GM19467 (cell line): ENCODE data around the gene ZNF775.
A peak's percentile ranks its signal among the peaks of the same experiment; 100 is the strongest.

Experiments
- ATAC-seq: cut with Tn5 transposase; IDR thresholded peaks from one replicate; pipeline ENCODE4 v1.9.1; 2021; ENCODE audit warnings: mild to moderate bottlenecking, moderate library complexity; ENCODE audit not compliant: unreplicated experiment

Gene ZNF775

DNA sequence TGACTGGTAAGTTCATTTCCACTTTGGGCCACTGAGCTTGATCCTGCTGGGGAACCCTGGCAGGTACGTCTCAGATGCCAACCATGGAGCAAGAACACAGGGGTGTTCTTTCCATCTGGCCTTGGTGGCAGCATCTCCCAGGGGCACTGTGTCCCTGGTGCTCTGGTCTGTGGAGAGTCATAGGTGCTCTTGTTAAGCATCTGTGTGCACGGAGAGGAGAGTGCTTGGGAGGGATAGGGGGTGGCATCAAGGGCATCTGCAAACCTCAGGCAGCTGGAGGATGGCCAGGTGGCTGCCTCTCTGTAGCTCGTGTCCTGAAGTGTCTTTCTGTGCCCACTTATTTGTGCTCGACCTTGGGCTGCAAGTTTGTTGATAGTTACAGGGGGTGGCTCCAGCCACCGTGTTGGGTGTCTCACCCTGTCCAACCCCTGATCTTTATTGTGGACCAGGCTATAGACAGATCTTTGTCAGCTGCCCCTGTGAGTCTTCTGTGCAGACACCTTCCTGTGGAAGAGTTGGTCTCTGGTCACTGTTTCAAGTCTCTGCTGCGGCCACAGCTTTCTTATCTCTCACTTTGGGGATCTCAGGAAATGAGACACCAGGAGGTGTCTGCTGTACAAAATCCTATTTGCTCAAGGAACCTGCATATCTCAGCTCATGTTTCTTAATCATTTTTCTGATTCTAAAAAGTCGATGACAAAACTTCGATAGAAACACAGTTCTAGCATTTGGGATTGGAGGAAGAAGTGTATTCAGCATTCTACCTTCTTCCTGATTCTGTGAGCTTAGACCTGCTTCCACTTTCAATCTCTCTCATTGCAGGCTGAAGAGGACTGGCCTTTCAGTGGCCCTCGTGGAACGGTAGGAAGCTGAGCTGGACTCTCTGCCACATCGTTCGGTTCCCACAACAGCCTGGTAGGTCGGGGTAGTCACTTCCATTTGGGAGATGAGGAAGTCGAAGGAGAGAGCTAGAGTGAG is 54.1 kb downstream of the ZNF775 start:
- peak; percentile 28 for ATAC-seq

DNA sequence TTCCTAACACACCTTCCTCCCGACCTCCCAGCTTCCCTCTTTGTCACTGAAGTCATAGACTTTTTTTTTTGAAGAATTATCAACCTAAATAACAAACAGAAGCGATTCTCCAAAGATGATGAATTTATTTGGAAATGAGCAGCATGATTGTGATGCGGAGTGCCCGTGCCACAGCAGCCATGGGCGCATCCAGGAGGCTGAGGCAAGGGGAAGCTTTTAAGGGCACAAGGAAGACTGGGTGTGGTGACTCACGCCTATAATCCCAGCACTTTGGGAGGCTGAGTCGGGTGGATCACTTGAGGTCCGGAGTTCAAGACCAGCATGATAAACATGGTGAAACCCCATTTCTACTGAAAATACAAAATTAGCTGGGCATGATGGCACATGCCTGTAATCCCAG is 55.1 kb downstream of the ZNF775 start:
- no peak for ATAC-seq

DNA sequence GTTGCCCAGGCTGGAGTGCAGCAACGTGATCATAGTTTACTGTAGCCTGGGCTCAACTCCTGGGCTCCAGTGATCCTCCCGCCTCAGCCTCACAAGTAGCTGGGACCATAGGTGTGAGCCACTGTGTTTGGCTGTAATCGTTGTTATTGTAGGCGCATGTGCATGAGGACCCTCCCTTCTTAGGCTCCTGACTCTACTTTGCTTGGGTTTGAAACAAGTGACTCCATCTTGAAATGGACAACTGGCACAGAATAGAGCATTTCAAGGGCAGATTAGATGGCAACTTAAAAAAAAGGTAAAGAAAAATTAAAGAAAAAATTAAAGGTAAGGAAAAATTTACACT is 55.9 kb downstream of the ZNF775 start:
- ATAC-seq, result no peak

DNA sequence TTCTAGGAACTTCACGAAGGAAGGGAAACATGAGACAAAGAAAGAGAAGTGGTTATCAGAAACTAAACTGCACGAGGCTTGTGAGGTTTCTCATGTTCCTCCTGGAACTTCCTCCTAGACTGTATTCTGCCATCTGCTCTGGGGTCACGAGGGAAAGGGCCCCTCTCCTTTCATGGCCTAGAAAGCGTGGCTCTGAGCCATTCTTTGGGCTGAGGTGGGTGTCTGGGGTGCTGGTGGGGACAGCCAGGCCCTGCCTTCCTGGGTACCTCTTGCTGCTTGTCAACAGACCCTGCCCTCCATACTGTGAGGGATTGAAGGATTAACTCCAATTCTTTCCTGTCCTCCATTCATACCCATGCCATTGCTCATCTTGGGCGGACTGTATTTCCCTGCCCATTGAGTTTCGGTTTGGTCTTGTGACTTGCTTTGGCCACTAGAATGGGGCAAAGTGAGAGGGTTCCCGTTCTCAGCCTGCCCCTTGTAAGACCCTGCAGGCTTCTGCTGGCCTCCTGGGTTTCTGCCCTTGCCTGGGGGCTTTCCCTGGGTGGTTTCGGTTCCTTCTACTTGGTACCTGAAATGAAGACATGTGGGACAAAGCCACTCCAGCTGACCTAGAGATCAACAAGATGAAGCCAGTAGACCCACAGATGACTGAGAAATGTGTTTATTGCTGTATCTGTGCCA is 56.4 kb downstream of the ZNF775 start:
- ATAC-seq, result peak; percentile 89

DNA sequence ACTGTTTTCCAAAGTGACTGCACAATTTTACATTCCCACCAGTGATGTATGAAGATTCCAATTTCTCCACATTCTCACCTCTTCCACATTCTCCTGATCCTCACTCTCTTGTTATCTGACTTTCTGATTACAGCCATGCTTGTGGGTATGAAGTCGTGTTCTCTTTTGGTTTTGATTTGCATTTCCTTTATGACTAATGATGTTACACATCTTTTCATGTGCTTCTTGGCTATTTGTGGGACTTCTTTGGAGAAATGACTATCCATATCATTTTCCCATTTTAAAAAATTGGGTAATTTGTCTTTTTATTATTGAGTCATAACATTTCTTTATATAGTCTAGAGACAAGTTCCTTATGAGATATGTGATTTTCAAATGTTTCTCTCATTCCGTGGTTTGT is 60.8 kb downstream of the ZNF775 start:
- ATAC-seq, result no peak

DNA sequence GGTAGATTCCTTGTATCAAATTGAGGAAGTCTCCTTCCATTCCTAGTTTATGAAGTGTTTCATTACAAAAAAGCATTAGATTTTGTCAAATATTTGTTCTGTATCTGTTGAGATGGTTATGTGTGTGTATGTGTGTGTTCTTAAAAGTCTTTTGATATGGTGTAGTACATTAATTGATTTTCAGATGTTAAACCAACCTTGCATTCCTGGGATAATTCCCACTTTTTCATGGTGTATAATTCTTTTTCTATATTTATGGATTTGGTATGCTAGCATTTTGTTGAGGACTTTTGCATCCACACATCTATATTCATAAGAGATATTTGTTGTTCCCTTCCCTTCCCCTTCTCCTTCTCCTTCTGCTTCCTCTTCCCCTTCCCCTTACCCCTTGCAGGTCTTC is 62.4 kb downstream of the ZNF775 start:
- no peak for ATAC-seq

DNA sequence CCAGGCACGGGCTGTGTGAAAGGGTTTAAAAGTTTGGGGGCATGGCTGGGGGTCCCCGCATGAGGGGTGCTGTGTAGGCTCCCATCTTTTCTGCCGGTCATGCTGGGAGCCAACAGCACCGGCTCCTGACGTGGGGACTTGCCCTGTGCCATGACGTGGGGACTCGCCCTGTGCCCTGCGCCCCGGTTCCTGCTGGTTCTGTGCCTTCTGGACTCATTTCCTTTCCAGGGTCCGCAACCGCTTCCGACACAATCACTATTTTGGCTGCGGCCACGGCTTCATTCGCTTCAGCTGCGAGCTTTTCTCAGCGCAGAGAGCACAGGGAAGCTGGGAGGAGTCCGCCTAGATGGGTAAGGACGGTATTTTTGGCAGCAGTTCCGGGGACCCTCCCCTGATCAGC is 63.7 kb downstream of the ZNF775 start:
- no peak for ATAC-seq

DNA sequence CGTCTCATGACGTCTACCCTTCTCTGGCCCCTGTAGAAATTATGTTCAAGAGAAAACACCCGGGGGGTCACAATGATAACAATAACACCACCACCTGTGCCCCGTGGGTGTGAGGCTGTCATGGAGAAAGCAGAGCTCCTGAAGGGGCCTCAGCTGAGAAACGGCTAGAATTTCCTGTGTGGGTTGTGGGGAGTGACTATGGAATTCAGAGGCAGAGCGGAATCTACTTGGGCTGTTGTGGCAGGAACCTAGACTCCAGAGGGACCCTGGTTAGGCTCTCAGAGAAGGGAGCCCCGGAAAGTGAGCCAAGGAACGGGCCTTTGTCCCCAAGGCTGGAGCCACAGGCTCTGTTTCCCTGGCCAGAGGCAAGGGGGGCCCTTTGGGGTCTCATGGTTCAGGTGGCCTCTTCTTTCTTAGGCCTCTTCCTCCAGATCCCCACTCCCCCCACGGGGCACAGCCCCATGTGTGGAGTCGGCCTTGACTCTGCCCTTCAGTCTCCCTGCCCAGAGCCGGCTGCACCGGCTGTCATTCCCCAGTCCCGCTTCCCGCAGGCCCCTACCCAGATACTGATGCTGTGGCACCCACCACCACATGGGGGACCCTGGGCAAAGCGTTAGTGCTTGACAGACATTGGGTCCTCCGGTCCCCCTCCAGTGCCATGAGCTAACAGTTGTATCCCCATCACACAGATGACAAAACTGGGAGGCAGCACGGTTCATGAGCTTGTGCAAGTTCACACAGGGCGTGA is 64.8 kb downstream of the ZNF775 start:
- ATAC-seq, result no peak

DNA sequence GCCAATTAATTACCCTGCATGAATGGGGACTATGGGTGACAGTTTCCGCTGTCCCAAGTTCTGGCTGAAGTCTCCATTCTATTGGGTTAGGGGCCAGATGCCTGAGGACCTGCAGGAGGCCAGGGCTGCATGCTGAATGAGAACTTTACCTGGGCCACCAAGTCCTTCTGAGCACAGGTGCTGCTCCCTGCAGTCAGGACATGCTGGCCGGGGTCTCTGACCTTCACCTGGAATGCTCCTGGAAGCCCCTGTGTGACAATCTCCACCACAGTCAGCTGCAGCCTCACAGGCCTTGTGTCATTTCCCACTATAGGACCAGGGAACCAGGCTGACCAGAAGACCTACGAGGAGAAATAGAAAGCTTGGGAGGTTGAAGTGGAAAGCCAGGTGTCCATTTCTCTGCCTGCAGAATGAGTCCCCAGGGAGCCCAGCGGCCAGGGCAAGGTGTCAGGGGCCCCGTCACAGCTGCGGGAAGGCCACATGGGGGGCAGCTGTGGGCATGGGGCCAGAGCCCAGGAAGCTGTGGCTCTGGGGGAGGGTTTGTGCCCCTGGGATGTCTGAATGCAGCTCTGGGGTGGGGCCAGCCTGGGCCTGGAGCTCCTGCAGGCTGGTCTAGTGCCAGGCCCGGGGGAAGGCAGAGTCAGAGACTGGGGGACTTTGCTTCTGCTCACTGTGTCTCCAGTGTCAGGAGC is 65.7 kb downstream of the ZNF775 start:
- ATAC-seq, result no peak

DNA sequence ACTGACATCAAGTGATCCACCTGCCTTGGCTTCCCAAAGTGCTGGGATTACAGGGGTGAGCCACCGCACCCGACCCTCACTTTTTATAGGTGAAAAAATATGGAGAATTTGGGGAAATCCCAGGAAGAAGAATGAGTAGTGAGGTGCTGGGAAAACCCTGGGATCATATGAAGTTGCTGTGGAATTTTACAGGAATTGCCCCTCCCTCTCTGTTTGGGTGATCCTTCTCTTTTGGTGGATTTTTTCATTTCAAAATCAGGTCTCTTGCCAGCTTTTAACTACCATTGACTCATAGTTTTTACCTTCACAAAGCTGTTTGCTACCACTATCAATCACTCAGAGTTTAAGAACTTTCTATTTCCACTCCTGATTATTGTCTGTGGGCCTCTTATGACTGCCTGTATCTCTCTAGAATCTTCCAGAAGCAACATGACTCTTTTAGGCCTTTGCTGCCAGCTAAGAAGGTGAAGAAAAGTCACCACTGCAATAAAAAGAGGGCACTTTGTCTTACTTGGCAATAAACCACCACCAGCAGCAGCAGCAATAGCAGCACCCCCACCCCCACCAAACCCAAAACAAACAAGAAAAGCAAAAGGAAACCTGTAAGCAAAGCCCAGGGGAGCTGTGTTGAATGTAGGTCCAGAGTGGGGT is 67.3 kb downstream of the ZNF775 start:
- ATAC-seq, result no peak
